BJ (cell line): ENCODE results near the gene ZNF726. TPM values are rescaled to one million over a fixed set of nuclear protein-coding genes. Genes with fewer than 3 reads are reported as not detected.
A peak's percentile ranks its signal among the peaks of the same experiment; 100 is the strongest.
"Not testable (repeated sequence)": the region's sequence is repeated elsewhere in the genome, so short reads cannot be mapped to it uniquely, and the experiment has no call there.

ENCODE experiments used
- CTCF ChIA-PET: fragments of 350-600 bp; formaldehyde crosslinking; extraction: SDS; loops from one replicate; lab custom pipeline; 2021; ENCODE audit warnings: antibody characterized with exemption, inconsistent platforms; lab: Yijun Ruan, JAX
- POLR2A ChIA-PET: fragments of 300-600 bp; sonication (Branson Sonifier 250); formaldehyde crosslinking; extraction: SDS; loops from one replicate; lab custom pipeline; 2021; ENCODE audit warnings: antibody characterized with exemption; lab: Charles Lee
- DNase-seq: peaks from one replicate; pipeline ENCODE4 v3.0.0-alpha.2; 2011; ENCODE audit warnings: low read depth
- H3K27me3 ChIP-seq: 2 replicates; pipeline ENCODE4 v1.6.0; 2011; ENCODE audit warnings: low read length; ENCODE audit not compliant: control insufficient read depth, insufficient read depth
- H3K36me3 ChIP-seq: 2 replicates; pipeline ENCODE4 v1.5.1; 2011; ENCODE audit warnings: low read length; ENCODE audit not compliant: control insufficient read depth, insufficient read depth
- H3K4me3 ChIP-seq: 2 replicates; pipeline ENCODE4 v1.5.1; 2011; ENCODE audit warnings: low read depth, mild to moderate bottlenecking, control low read depth, low read length
- polyA minus RNA-seq: library from RNA; depleted of rRNA, polyadenylated mRNA; stranded (reverse); fragments of >200 nt; gene quantifications from 2 replicates; pipeline ENCODE4 v1.2.3, GENCODE V29; 2011; rRNA and poly(A)+ RNA removed
- polyA plus RNA-seq: library from polyadenylated mRNA; depleted of rRNA; stranded (reverse); fragments of >200 nt; gene quantifications from 2 replicates; pipeline ENCODE4 v1.2.3, GENCODE V29; 2011; rRNA removed
- TF ChIP-seq, protein P1 (sequence below): IDR thresholded peaks from 2 replicates; pipeline ENCODE4 v1.5.1; 2011; ENCODE audit warnings: low read depth, mild to moderate bottlenecking, control low read depth, inconsistent platforms, low read length, moderate library complexity; ENCODE audit not compliant: insufficient read depth

Gene ZNF726
- polyA plus RNA-seq (1.2 and 1.8 TPM in 2 replicates), polyA minus RNA-seq (0.93 and 2.3 TPM in 2 replicates)

GRCh38 chr19:23914402-23915286 lies at the start of gene ZNF726:
ZNF726 (plus strand) TSS chr19:23914886; CDS start chr19:23914995, 109 bp downstream.
- DNase-seq: peak; percentile 78
- CTCF ChIA-PET: no interaction called here
- POLR2A ChIA-PET: interaction anchor here (1.2 kb wide), 1 partner anchor 119 kb away, joined by 5 read pairs; no protein-coding TSS in a partner anchor

GRCh38 chr19:23867895-23868294 lies 46.8 kb upstream of the ZNF726 start:
- POLR2A ChIA-PET: no interaction called here
- Histone ChIP-seq H3K27me3 (no peaks in the 10 kb centered on the region), H3K36me3 (no peaks in the 10 kb centered on the region), H3K4me3 (no peak overlapping the region)
- DNase-seq: no peak
- CTCF ChIA-PET: interaction anchor here (1.1 kb wide), 1 partner anchor 100 kb away, joined by 3 read pairs; no protein-coding TSS in a partner anchor
- TF ChIP-seq, protein P1, sequence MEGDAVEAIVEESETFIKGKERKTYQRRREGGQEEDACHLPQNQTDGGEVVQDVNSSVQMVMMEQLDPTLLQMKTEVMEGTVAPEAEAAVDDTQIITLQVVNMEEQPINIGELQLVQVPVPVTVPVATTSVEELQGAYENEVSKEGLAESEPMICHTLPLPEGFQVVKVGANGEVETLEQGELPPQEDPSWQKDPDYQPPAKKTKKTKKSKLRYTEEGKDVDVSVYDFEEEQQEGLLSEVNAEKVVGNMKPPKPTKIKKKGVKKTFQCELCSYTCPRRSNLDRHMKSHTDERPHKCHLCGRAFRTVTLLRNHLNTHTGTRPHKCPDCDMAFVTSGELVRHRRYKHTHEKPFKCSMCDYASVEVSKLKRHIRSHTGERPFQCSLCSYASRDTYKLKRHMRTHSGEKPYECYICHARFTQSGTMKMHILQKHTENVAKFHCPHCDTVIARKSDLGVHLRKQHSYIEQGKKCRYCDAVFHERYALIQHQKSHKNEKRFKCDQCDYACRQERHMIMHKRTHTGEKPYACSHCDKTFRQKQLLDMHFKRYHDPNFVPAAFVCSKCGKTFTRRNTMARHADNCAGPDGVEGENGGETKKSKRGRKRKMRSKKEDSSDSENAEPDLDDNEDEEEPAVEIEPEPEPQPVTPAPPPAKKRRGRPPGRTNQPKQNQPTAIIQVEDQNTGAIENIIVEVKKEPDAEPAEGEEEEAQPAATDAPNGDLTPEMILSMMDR: no peak

More at GRCh38 chr19:23914402-23915286, at the start of gene ZNF726:
- Histone ChIP-seq H3K36me3 (no peaks in the 10 kb centered on the region), H3K27me3 (no peaks in the 10 kb centered on the region), H3K4me3 (peak within 1 kb of the TSS; percentile 69)
- TF ChIP-seq, protein P1: no peak

- no peak overlapping the region for H3K4me3 ChIP-seq
- ChIA-PET CTCF (interaction anchor here (1.1 kb wide), 1 partner anchor 99 kb away, joined by 3 read pairs; no protein-coding TSS in a partner anchor), POLR2A (no interaction called here)
- DNase-seq: no peak
- no peaks in the 10 kb centered on the region for H3K27me3 ChIP-seq
- no peaks in the 10 kb centered on the region for H3K36me3 ChIP-seq
- TF ChIP-seq, protein P1: no peak
Observed at GRCh38 chr19:23868630-23869029, 46.1 kb upstream of the ZNF726 start.

GRCh38 chr19:23872282-23872919 lies 42.3 kb upstream of the ZNF726 start:
- no peak for DNase-seq
- H3K36me3 ChIP-seq: no peaks in the 10 kb centered on the region
- CTCF ChIA-PET: no interaction called here
- POLR2A ChIA-PET: no interaction called here
- H3K4me3 ChIP-seq: no peak overlapping the region
- TF ChIP-seq, protein P1: no peak
- H3K27me3 ChIP-seq: no peaks in the 10 kb centered on the region

- CTCF ChIA-PET: no interaction called here
- Histone ChIP-seq H3K36me3 (no peaks in the 10 kb centered on the region), H3K27me3 (no peaks in the 10 kb centered on the region), H3K4me3 (no peak overlapping the region)
- POLR2A ChIA-PET: no interaction called here
- no peak for DNase-seq
- TF ChIP-seq, protein P1: no peak
Observed at GRCh38 chr19:23876261-23876660, 38.4 kb upstream of the ZNF726 start.

GRCh38 chr19:23876756-23877155 lies 37.9 kb upstream of the ZNF726 start:
- H3K36me3 ChIP-seq, POLR2A ChIA-PET, H3K4me3 ChIP-seq, CTCF ChIA-PET, DNase-seq, H3K27me3 ChIP-seq: not testable (repeated sequence)
